OCI-LY7 (cell line): ENCODE measurements around the gene ACADSB. TPM values are rescaled to one million over a fixed set of nuclear protein-coding genes. Genes with fewer than 3 reads are reported as not detected.

Source experiments
- BruUV-seq: library from RNA; stranded (reverse); fragments of 400-500 nt; replicated peaks from 2 replicates; lab custom pipeline; 2021; lab: Mats Ljungman, UMichigan
- CTCF ChIA-PET: fragments of 300-600 bp; sonication (Branson Sonifier 250); formaldehyde crosslinking; loops from one replicate; lab custom pipeline; 2022; ENCODE audit warnings: antibody characterized with exemption; ENCODE audit not compliant: unreplicated experiment; lab: Charles Lee
- POLR2A ChIA-PET: fragments of 300-600 bp; sonication (Branson Sonifier 250); formaldehyde crosslinking; loops from one replicate; lab custom pipeline; 2022; ENCODE audit warnings: antibody characterized with exemption; lab: Charles Lee
- DNase-seq: peaks from one replicate; pipeline ENCODE4 v3.0.0-alpha.2; 2015; ENCODE audit warnings: low spot score
- H2AFZ ChIP-seq: fragments of 200-600 bp; sonication (generic), shearing (Covaris generic); 2 replicates; pipeline ENCODE4 v1.6.1; 2014; ENCODE audit warnings: mild to moderate bottlenecking, antibody characterized with exemption, low read length, moderate library complexity
- H3K27ac ChIP-seq: fragments of 200-600 bp; sonication (generic); 2 replicates; pipeline ENCODE4 v1.5.1; 2014; ENCODE audit warnings: mixed run types, low read depth, mild to moderate bottlenecking, moderate library complexity, low read length, inconsistent platforms; ENCODE audit not compliant: poor library complexity, severe bottlenecking
- H3K36me3 ChIP-seq: fragments of 200-600 bp; sonication (generic); 2 replicates; pipeline ENCODE4 v1.6.1; 2014; ENCODE audit warnings: mild to moderate bottlenecking, antibody characterized with exemption, low read length, moderate library complexity, mixed read lengths; ENCODE audit not compliant: insufficient read depth
- H3K4me1 ChIP-seq: fragments of 200-600 bp; sonication (generic); 2 replicates; pipeline ENCODE4 v1.5.1; 2014; ENCODE audit warnings: mild to moderate bottlenecking, low read length; ENCODE audit not compliant: insufficient read depth, poor library complexity, severe bottlenecking
- H3K4me2 ChIP-seq: fragments of 200-600 bp; sonication (generic); 2 replicates; pipeline ENCODE4 v1.6.1; 2014; ENCODE audit warnings: mild to moderate bottlenecking, low read length
- H3K4me3 ChIP-seq: fragments of 200-600 bp; sonication (generic); 2 replicates; pipeline ENCODE4 v1.5.1; 2014; ENCODE audit warnings: mild to moderate bottlenecking, low read depth, low read length; ENCODE audit not compliant: poor library complexity, severe bottlenecking
- H3K79me2 ChIP-seq: fragments of 200-600 bp; sonication (generic); 2 replicates; pipeline ENCODE4 v1.6.1; 2016; ENCODE audit warnings: low read depth, mild to moderate bottlenecking, low read length, moderate library complexity, mixed read lengths; ENCODE audit not compliant: insufficient read depth
- H3K9me2 ChIP-seq: fragments of 200-600 bp; sonication (generic); 2 replicates; pipeline ENCODE4 v1.6.1; 2016; ENCODE audit warnings: mild to moderate bottlenecking, low read length, mixed read lengths; ENCODE audit not compliant: insufficient read depth
- H3K9me3 ChIP-seq: fragments of 200-600 bp; sonication (generic); 2 replicates; pipeline ENCODE4 v1.6.1; 2014; ENCODE audit warnings: mild to moderate bottlenecking, mixed run types, low read length, mixed read lengths
- H4K20me1 ChIP-seq: fragments of 200-600 bp; sonication (generic); 2 replicates; pipeline ENCODE4 v1.6.1; 2014; ENCODE audit warnings: mild to moderate bottlenecking, antibody characterized with exemption, low read length, moderate library complexity, mixed read lengths; ENCODE audit not compliant: insufficient read depth
- EZH2phosphoT487 ChIP-seq: fragments of 200-600 bp; sonication (generic); IDR thresholded peaks from 2 replicates; pipeline ENCODE4 v1.6.1; 2018; ENCODE audit warnings: low read depth, borderline replicate concordance, mild to moderate bottlenecking, mixed run types, antibody characterized with exemption, low read length, moderate library complexity, mixed read lengths
- intact Hi-C: fragments of 100-400 bp; cut with micrococcal nuclease; formaldehyde crosslinking; loops from one replicate; pipeline ENCODE4 v1.10.0; 2022; ENCODE audit not compliant: unreplicated experiment
- total RNA-seq, 2 experiments: library from RNA; depleted of rRNA in 1 of 2; stranded (reverse); fragments of >200 nt in 1 of 2; shearing (Covaris generic) in 1 of 2; gene quantifications; 2 replicates each; pipeline ENCODE4 v1.2.3, GENCODE V29; 2014 to 2022
- TF ChIP-seq, protein P1 (sequence below): fragments of 200-600 bp; sonication (generic); conservative IDR thresholded peaks from 2 replicates; pipeline ENCODE4 v1.5.1; 2014; ENCODE audit warnings: mild to moderate bottlenecking, antibody characterized with exemption, low read length, moderate library complexity, mixed read lengths

ACADSB gene
- total RNA-seq, 2 experiments from 2014 or later = 3.7 to 14.7 TPM

DNA sequence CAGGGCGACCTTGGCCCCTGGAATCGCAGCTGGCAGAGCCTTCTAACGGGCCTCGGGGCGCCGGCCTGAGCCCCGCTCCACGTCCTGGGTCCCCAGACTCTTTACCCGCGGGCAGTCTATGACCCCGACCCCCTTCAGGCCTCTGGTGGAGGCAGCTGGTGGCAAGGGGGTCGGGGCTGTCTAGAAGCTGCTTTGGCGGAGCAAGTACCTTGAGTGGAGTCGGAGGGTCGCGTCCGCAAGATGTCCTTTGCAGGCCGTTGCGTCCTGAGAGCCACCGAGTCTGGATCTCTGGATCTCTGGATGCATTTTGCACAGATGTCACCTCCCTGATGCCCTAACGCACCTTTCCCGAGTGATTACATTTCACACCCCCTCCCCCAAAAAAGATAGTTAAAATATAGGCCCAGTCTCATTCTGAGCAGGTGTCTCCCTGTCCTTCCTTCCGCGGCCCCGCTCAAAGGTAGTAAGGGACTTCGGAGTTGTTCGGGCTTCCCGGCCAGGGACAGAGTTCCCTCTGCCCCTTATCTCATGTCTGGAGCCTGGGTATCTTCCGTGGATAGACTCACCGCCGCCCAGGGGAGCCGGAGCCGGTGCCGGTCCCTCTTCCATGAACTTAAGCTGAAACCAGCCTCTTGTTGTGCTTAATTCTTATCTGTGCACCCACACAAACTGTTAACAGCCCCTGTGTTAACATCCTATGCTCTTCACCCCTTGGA lies 457 bp downstream of the ACADSB start:
- no peaks in the 10 kb centered on the region for H3K9me3 ChIP-seq
- peaks cover 22% of the 10 kb centered on the region for H3K4me1 ChIP-seq
- peaks cover 18% of the 10 kb centered on the region; the same call in 1 of the 2 replicates for H3K36me3 ChIP-seq
- H3K27ac ChIP-seq = peak overlapping the region; percentile 7
- H3K9me2 ChIP-seq = no peaks in the 10 kb centered on the region
- H3K4me3 ChIP-seq = peak overlapping the region; percentile 92
- CTCF ChIA-PET = no interaction called here
- peak overlapping the region; percentile 87 for H3K4me2 ChIP-seq
- H2AFZ ChIP-seq = peak overlapping the region; percentile 67
- peak; percentile 21 for DNase-seq
- H3K79me2 ChIP-seq = peaks cover 41% of the 10 kb centered on the region
- intact Hi-C loops = loop anchor here (2.0 kb wide), 2 partner anchors 54 to 146 kb away; partner anchors contain the start of genes BUB3 and C10orf88
- peaks cover 14% of the 10 kb centered on the region for H4K20me1 ChIP-seq
- POLR2A ChIA-PET = interaction anchor here (1.4 to 2.2 kb wide), 2 partner anchors 11 to 28 kb away, joined by 3 to 6 read pairs; partner anchors contain the start of gene PSTK
- BruUV-seq = no TSS peak
- TF ChIP-seq, protein P1, sequence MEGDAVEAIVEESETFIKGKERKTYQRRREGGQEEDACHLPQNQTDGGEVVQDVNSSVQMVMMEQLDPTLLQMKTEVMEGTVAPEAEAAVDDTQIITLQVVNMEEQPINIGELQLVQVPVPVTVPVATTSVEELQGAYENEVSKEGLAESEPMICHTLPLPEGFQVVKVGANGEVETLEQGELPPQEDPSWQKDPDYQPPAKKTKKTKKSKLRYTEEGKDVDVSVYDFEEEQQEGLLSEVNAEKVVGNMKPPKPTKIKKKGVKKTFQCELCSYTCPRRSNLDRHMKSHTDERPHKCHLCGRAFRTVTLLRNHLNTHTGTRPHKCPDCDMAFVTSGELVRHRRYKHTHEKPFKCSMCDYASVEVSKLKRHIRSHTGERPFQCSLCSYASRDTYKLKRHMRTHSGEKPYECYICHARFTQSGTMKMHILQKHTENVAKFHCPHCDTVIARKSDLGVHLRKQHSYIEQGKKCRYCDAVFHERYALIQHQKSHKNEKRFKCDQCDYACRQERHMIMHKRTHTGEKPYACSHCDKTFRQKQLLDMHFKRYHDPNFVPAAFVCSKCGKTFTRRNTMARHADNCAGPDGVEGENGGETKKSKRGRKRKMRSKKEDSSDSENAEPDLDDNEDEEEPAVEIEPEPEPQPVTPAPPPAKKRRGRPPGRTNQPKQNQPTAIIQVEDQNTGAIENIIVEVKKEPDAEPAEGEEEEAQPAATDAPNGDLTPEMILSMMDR = no peak
- no peak for TF ChIP-seq EZH2phosphoT487

GRCh38 chr10:123011987-123012386 lies 3.2 kb downstream of the ACADSB start:
- Histone ChIP-seq H3K4me3 (no peak overlapping the region), H3K9me2 (no peaks in the 10 kb centered on the region), H3K36me3 (no peaks in the 10 kb centered on the region), H3K27ac (no peak overlapping the region), H2AFZ (no peak overlapping the region), H3K9me3 (no peaks in the 10 kb centered on the region), H3K79me2 (peaks cover 14% of the 10 kb centered on the region), H3K4me1 (peaks cover 11% of the 10 kb centered on the region), H3K4me2 (no peak overlapping the region), H4K20me1 (peaks cover 5% of the 10 kb centered on the region)
- no TSS peak for BruUV-seq
- intact Hi-C loops = no loop called here
- no peak for TF ChIP-seq EZH2phosphoT487
- TF ChIP-seq, protein P1 = no peak
- DNase-seq = no peak
- CTCF ChIA-PET = no interaction called here
- POLR2A ChIA-PET = interaction anchor here (1.6 kb wide), 1 partner anchor 10 kb away, joined by 6 read pairs; no protein-coding TSS in a partner anchor
